ENCODE data around the gene C2CD3.

C2CD3 gene

DNA sequence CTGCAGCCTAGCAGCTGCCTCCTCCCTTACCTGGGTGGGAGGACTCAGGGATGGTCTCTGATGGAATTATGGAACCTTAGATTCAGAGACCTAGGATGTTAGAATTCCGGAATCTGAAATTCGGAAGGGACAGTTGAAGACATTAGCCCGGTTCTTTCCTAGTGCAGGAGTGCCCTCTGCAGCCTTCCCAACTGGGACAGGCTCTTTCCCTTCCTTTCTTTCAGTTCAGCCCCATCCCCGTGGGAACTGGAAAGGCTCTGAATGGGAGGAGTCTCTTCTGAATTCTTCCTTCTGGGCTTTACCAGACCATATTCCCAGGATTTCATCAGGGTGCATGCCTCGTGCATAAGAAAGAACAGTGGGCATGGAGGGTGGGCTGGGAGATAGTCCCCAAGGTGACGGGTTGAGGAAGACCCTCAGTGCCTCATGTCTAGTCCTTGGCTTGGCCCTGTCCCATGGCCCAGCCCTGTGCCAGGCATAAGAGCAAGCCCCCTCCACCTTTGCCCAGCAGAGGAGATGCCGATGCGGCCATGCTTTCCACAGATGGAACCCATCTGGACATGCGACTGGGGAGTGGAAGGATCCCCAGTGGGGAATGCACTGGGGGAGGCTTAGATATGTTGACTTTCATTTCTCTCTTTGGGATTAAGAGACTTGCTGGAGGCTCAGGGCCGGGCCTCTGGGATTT is 205.6 kb downstream of the C2CD3 start:
- TF ChIP-seq, protein P1, sequence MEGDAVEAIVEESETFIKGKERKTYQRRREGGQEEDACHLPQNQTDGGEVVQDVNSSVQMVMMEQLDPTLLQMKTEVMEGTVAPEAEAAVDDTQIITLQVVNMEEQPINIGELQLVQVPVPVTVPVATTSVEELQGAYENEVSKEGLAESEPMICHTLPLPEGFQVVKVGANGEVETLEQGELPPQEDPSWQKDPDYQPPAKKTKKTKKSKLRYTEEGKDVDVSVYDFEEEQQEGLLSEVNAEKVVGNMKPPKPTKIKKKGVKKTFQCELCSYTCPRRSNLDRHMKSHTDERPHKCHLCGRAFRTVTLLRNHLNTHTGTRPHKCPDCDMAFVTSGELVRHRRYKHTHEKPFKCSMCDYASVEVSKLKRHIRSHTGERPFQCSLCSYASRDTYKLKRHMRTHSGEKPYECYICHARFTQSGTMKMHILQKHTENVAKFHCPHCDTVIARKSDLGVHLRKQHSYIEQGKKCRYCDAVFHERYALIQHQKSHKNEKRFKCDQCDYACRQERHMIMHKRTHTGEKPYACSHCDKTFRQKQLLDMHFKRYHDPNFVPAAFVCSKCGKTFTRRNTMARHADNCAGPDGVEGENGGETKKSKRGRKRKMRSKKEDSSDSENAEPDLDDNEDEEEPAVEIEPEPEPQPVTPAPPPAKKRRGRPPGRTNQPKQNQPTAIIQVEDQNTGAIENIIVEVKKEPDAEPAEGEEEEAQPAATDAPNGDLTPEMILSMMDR (IDR thresholded peaks at IDR 0.05), result no peak

GRCh38 chr11:73963861-73964260 is 206.9 kb downstream of the C2CD3 start:
- TF ChIP-seq, protein P1 (IDR thresholded peaks at IDR 0.05), result no peak

All from LNCAP (cell line).